CD1c-positive myeloid dendritic cell (primary cell): Measurements from ENCODE around the gene EMILIN3.

Experiments used
- DNase-seq: peaks from one replicate; pipeline ENCODE4 v3.0.0-alpha.2; 2016; ENCODE audit errors: extremely low spot score

The EMILIN3 gene

DNA sequence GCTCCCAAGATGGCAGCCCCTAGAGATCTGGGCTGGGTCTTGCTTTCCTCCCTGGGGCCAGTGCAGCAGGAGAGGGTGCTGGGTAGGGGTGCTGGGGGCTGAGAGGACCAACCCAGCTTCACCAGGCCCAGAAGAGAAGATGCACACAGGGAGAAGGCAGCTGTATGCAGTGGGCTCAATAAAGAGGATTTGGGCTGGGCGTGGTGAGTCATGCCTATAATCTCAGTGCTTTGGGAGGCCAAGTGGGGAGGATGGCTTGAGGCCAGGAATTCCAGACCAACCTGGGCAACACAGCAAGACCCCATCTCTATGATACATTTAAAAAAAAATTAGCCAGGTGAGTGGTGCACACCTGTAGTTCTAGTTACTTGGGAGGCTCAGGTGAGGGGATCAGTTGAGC is 25.7 kb upstream of the EMILIN3 start:
- no peak for DNase-seq

DNA sequence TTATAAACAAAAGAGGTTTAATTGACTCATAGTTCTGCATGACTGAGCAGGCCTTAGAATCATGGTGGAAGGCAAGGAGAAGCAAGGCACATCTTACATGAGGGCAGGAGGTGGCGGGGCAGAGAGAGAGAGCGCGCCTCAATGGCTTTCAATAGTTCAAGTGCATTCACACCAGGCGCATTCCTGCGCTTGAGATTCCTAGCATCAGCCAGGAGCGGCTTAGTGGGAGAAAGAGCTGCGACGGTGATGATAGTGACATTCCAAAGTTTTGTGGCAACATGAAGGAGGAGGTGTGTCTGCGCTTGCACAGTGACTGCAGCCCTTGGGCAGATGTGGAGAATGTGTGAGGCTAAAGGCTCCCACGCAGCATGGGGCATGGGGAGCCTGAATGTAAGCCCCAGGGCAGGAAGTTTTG is 25.0 kb upstream of the EMILIN3 start:
- no peak for DNase-seq

DNA sequence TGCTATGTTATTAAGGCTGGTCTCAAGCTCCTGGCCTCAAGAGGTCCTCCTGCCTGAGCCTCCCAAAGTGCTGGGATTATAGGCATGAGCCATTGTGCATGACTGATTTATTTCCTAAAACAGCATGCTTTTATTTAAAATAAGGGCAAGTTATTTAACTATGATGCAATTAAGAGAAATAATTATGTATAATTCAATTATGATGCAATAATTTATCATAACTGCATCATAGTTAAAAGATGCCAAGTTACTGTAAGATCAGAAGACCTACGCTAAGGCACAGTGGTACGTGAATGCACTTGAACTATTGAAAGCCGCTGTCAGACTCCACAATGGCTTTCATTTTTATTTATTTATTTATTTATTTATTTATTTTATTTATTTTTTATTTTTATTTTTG is 24.3 kb upstream of the EMILIN3 start:
- DNase-seq, result no peak

DNA sequence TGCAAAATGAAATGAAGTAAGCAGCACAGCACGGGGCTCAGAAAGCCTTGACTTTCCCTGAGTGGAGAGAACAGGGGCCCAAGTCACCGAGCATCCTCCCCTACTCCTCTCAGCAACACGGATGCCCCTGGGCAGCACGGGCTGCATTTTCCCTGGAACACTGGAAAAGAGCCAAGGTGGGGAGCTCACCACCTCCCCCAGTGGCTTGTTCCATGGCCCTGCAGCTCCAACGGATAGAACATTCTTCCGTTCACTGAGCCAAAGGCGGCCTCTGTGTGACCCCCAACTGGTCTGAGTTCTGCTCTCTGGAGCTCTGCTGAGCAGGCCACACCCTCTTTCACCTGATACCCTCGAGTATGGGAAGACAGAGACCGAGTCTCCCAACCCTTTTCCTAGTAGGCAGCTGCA is 20.8 kb upstream of the EMILIN3 start:
- no peak for DNase-seq

DNA sequence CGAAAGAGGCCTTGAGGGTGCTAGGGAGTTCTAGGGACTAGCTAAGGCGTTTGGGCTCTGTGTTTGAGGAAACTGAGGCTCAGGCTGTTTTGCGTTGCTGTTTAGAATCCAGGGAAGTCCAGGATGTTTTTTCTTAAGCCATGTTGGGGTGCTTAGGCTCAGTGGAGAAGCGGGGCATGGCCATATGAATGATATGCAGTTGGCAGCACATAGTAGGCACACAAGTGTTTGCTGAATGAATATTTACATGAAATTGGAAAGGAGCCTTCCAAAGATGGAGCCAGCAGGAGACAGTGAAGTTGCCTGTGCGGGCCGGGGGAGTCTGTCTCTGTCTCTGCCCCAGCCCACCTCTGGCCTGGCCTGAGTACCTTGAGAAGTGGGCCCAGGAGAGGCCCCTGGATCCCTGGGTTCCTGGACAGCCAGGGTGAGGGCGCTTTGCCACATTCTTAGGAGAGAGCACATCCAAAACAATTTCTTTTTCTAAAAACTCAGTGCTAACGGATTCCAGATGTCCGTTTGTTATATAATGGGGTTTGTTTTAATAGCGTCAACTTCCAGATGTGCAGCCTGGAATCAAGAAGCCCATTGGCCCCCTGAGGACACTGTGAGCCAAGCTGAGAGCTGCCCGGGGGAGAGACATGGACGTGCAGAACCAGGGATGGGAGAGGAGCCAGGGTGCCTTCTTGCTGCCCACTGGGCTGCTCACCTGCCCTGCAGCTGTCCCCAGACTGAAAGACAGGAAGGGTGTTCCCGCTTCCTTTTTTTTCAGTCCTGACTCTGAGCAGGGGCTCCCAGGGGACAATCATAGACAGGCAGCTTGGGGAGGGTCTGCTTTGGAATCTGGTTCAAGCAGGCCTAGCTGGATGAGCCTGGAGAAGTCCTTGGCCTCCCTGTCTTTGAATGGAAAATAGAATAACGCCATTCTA is 20.1 kb upstream of the EMILIN3 start:
- DNase-seq, result no peak

DNA sequence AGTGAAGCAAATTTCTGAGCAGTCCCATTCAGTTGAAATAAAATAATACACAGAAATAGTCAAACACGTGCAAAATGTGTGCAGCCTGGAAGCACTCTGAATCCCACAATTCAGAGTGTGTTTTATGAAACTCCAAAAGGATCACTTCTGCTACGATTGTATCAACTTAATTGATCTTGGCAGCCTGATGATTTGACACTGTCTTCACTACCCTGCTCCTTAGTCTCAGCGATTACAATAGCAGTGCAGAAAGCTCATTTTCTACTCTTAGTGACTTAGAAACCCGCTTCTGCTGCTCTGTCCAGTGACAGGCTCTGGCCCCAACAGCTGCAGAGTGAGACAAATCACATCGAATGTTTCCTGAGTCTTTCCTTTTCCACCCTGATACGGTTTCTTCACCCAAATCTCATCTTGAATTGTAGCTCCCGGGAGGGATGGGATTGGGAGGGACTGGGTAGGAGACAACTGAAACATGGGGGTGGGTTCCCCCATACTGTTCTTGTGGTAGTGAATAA is 16.2 kb upstream of the EMILIN3 start:
- DNase-seq, result no peak

DNA sequence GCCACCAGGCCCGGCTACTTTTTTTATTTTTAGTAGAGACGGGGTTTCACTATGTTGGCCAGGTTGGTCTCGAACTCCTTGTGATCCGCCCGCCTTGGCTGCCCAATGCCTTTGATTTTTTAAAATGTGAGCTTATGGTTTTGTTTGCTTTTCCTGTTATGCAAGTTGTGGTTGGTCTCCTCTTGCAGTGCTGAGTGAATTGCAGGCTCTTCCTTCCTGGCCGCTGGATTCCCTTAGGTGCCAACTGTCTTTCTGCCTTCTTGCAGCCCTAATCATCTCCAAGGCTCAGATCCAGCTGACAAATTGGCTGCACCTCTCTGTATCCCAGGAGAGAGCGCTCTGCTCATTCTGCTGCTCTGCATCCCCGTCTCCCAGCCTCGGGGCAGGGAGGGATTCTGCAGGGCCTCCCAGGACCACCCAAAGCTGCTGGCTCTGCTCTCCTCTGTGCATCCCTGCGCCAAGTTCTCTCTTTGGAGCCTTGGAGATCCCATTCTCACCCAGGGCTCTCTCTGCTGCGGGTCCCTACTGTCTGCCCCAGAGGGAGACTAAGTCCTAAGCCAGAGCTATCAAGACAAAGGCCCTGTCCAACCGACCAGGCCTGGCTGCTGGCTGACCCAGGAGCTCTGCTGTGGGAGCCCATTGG is 14.1 kb upstream of the EMILIN3 start:
- DNase-seq, result no peak

DNA sequence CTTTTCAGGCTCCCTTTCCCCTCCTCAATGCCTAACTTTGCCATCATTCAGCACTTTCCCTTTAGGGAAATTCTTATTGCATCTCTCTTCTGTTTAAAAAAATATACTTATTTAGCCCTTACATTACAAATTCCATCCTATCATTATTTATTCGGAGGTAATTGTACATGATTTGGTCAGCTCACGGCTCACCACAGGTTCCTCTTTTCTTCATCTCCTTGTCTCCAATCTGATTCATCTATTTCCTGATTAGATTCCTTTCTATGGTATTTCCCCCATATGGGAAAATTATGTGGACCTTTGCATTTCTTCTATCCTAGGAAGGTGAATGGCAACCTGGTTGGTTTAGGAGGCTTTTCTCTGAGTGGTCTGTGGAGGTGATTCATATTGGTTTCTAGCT is 12.9 kb upstream of the EMILIN3 start:
- DNase-seq, result peak; percentile 8

DNA sequence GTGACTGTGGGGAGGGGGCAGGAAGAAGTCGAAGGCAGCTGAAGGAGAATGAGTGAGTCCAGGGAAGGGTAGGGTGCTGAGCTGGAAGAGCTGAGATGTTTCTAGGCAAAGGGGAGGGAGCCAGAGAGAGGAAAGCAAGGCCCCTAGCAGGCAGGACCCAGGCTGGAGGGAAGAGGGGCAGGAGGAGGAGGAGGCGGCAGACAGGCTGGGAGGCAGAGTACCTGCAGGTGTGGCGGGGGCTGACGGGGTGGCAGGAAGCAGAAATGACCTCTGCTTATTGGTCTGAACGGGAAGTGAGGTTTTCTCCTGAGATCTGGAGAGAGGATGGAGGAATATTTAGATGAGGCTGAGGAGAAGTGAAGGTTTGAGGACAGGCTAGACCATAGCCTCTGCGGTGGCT is 10.7 kb upstream of the EMILIN3 start:
- no peak for DNase-seq

DNA sequence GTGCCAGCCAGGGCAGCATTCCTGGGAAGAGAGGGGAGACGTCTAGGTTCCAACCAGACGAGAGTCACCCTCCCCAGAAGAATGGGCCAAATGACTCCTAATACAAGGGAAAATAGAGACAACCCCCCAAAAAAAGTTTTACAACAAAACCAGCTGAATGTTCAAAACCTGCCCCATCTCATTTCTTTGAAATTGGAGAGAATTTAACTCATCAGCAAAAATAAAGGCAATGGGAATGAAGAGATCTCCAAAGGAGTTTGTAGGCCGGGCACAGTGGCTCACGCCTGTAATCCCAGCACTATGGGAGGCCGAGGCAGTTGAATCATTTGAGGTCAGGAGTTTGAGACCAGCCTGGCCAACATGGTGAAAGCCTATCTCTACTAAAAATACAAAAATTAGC is 9.7 kb upstream of the EMILIN3 start:
- DNase-seq, result no peak

DNA sequence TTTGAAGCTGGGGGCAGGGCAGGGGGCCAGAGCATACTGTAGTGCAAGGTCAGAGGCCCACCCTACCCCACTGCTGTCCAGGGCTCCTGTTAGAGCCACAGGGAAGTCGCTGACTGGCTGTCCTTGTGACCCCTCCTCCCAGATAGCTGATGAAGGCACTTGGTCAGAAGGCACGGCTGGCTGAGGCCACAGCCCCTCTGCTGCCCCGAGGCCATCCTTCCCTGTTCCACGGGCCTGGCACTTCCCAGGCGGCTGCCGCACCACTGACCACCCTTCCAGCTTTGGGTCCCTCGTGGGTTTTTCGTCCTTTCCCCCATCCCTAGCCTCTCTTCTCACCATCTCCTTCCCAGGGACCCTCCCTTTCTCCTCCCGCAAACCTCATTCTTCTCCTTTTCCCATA is 9.2 kb upstream of the EMILIN3 start:
- DNase-seq, result no peak

DNA sequence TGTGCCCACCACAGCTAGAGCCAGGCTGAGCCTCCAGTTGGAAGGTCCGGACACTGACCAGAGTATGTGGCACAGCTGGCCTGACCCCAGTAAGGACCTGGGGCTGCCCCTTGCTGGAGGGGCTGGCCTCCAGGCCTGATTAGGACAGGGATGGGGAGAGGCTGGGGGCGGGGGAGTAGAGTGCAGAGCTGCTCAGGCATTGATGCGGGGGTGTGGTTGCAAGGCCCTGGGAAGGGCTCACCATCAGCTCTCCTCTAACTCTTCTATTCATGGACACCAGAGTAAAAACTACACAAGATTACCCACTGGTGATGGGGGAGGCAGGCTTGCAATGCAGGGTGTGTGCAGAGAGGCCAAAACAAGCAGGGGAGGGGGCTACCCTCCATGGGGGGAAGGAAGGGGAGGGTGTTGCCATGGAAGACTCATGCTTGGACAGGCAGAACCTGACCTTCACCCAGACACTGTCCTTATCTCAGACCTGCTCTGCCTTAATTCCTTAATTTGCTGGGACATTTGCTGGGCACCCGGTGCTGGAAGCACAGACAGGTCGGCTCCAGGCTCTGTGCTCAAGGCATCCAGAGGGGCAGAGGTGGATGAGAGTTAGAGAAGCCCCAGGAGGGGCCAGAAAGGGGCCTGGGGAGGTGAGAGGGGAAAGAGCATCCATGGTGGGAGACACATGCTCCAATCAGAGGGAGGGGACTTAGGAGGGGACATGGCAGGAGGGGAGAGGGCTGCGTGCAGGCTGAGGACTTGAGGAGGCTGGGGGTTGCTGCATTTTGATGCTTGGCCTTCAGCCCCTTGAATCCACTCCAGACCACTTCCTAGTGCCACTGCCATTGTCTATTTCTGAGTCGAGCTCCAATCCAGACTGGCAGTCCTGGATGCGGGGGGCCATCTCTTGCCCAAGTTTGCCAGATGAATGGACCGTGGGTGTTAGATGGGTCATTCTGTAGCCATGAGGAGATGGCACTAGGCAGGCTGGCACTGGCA is 7.6 kb upstream of the EMILIN3 start:
- no peak for DNase-seq

DNA sequence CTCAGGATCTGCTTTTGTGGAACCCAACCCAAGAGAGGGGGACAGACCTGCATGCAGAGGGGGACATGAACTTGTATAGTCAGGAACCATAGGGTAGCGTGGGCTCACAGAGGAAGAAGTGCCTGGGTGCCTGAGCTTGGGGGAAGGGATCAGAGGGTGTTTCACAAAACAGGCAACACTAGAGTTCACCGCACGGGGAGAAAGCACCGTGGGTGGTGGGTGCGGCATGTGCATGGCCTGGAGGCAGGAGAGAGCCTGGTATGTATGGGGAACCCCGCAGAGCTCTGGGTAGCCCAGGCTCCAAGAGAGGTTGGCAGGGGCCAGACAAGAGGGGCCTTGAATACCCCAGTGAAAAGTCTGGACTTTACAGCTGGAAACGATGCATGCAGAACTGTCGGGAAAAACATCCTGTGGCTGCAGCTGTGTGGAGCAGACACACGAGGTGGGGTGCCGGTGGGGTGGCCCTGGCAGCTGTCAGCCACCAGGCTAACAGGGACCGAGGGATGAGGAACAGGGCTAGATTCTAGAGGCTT is 6.7 kb upstream of the EMILIN3 start:
- DNase-seq, result no peak

DNA sequence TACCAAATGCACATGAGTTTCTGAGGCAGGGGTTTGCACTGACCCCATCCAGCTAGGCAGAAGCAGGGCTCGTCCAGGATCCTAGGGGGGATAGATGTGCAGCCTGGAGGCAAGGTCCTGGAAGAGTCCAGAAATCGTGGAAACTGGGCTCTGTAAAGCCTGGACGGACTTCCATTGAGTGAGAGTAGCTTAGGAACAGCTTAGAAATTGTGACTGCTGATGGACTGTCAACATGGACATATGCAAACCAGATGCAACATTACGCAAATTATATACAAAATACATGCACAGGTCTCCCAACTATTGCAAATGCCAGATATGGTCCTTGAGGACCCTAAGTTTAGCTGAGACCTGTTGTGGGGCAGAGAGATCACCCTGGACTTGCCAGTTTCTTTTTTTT is 4.8 kb upstream of the EMILIN3 start:
- no peak for DNase-seq

DNA sequence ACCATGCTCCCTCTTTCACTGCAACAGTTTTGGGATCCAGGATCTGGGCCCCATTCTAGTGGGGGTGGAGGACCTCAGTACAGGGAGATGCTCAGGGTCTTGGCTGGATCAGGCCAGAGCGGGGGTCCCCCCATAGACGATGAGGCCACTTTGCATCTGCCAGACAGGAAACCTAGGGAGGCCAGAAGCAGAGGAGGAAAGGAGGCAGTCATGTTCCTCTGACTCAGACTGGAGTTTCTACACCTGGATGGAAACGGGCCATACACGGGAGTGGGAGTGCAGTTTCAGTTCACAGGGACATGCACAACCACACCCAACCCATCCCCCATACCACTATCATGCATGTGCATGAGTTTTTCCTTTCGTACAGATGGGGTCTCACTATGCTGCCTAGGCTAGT is 3.6 kb upstream of the EMILIN3 start:
- DNase-seq, result no peak

DNA sequence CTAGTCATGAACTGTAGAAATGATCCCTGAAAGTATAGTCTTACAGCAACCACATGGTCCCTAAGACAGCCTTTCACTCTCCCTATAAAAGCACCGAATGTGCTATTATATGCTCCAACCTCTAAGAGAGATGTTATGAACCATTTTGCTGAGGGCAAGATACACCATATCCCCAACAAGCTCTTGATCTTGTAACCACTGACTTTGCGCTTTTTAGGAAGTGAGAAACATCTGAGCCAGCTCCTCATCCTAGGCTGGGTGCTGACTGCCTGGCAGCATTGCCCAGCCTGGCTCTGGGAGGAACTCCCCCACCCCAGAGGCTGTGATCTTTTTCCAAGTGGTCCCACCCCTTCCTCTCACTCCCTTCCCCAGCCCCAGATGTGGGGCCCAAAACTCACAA is 3.1 kb upstream of the EMILIN3 start:
- DNase-seq, result peak; percentile 3

DNA sequence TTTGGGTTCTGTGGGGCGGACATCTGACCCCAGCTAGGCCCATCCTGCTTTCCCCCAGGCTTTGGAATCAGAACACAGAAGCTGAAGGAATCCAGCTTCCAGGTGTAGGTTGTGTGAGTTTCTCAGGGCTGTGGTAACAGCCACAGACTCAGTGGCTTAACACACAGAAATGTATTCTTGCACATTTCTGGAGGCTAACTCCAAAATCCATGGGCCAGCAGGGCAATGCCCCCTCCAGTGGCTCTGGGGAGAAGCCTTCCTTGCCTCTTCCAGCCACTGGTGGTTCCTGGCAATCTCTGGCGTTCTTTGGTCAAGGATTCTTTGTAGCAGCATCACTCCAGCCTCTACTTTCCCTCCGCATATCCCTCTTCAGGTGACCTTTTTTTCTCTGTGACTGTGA is 1.3 kb upstream of the EMILIN3 start:
- DNase-seq, result no peak

DNA sequence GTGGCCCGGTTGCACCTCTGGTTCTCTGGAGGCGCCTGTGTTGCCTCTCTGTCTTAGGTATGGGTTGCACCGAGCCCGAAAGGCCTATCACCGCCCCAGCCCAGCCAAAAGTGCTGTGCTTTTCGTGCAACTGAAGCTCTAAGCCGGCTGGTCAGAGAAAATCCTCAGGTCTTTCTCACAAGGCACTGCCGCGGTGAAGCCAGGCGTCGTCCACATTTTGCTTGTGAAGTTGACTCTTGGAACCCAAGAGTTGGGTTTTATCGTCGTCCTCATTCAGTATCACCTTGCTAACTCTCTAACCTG is 726 bp upstream of the EMILIN3 start:
- DNase-seq, result no peak

DNA sequence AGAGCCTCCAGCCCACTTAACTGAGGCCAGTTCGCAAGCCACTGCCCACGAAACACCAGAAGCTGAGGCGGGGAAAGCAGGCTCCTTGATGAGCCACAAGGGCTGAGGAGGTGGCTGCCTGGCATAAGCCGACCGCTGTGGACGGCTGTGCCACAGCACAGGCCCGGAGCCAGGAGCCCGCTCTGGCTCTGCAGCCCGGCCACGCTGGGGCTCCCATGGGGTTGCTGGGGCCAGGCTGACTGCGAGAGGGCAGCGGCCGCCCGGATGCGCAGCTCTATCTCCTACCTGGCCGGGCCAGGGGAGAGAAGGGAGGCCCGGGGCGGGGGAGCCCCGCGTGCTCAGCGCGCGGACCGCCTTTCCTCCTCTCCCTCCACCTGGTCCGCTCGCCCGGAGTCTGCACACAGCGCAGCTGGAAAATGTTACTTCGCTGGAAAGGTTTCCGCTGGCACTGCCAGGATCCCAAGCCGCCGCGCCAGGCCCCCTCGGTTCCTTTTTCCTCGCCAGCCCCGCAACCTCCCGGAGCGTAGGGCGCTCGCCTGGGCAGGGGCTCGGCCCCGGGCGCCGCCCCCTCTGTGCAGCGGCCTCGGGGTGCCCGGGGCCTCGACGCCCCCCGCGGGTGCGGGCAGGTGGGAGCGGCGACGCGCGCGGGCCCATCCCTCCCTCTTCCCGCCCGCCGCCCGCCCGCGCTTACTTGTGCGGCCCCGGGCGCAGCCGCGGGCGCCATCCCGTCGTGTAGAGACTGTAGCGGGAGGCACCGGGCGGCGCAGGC is 657 bp downstream of the EMILIN3 start:
- DNase-seq, result no peak

DNA sequence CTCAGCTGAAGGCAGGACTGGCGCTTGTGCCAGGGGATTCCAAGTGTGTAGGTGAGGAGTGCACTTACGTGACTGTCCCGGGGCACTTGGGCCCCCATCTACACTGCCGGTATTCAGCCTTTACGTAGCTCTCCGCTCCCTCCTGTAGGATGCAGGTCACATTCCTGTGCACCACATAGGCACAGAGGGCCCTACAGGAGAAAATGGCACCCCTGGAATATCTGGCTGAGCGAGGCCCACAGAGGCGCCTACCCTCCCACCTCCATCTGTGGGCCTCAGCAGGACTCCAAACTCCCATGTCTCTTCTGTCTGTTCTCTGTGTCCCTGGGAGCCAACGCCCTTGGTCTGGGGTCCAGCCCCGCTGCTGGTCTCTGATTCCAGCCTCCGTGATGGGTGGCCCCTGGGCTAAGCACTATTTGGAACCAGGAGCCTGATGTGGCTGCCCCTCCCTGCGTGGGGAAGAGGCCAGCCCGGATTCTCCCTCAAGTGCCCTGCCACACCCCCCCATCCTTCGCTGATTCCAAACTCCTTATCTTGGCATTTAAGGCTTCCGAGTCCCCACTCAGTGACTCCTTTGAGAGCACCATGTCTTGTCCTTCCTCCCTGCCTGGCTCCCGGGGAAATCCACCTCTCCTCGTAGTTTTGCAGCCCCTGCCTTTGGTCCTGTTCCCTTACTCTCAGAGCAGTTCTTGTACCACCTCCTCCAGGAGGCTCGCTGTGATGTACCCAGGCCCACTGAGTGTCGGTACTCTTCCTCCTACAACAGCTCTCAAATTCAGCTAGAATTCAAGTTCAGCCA is 1.5 kb downstream of the EMILIN3 start:
- DNase-seq, result no peak
